PC-9 (cell line): ENCODE data around the gene CD14.

Experiments used
- CTCF ChIP-seq: fragments of 200-600 bp; sonication (generic); conservative IDR thresholded peaks from 2 replicates; pipeline ENCODE4 v1.6.1; 2017; ENCODE audit warnings: mixed run types, antibody characterized with exemption, mild to moderate bottlenecking, moderate library complexity
- EZH2 ChIP-seq: fragments of 200-600 bp; sonication (generic); IDR thresholded peaks from 2 replicates; pipeline ENCODE4 v1.8.0; 2017; ENCODE audit warnings: antibody characterized with exemption, low read depth

- TF ChIP-seq EZH2: no peak
- TF ChIP-seq CTCF: no peak
Observed at GRCh38 chr5:140628711-140629110, 4.3 kb downstream of the CD14 start.
